Trophoblast cell (in vitro differentiated cells and primary cell): ENCODE measurements around the gene XKR3. TPM values are rescaled to one million over a fixed set of nuclear protein-coding genes. Genes with fewer than 3 reads are reported as not detected.
A peak's percentile ranks its signal among the peaks of the same experiment; 100 is the strongest.
"Not testable (repeated sequence)": the region's sequence is repeated elsewhere in the genome, so short reads cannot be mapped to it uniquely, and the experiment has no call there.

Source experiments
- DNase-seq, 2 donors: peaks; one replicate each; pipeline ENCODE4 v3.0.0-alpha.2; 2016
- H2AFZ ChIP-seq: 2 replicates; pipeline ENCODE4 v1.6.1; 2013; ENCODE audit warnings: low read length, moderate library complexity, mild to moderate bottlenecking; ENCODE audit not compliant: insufficient read depth, poor library complexity
- H2AK5ac ChIP-seq: 2 replicates; pipeline ENCODE4 v1.6.1; 2013; ENCODE audit warnings: mild to moderate bottlenecking, low read length
- H2BK120ac ChIP-seq: 2 replicates; pipeline ENCODE4 v1.6.1; 2013; ENCODE audit warnings: low read length, mild to moderate bottlenecking, moderate library complexity; ENCODE audit not compliant: insufficient read depth, poor library complexity
- H2BK12ac ChIP-seq: 2 replicates; pipeline ENCODE4 v1.6.1; 2013; ENCODE audit warnings: mild to moderate bottlenecking, low read length, moderate library complexity
- H2BK5ac ChIP-seq: 2 replicates; pipeline ENCODE4 v1.6.1; 2013; ENCODE audit warnings: low read length, low read depth, moderate library complexity, mild to moderate bottlenecking; ENCODE audit not compliant: poor library complexity
- H3K14ac ChIP-seq: 2 replicates; pipeline ENCODE4 v1.6.1; 2013; ENCODE audit warnings: mild to moderate bottlenecking, low read length
- H3K18ac ChIP-seq: 2 replicates; pipeline ENCODE4 v1.6.1; 2013; ENCODE audit warnings: mild to moderate bottlenecking, low read length
- H3K23ac ChIP-seq: 2 replicates; pipeline ENCODE4 v1.6.1; 2013; ENCODE audit warnings: low read length
- H3K27ac ChIP-seq: 2 replicates; pipeline ENCODE4 v1.5.1; 2013; ENCODE audit warnings: low read depth, mild to moderate bottlenecking, inconsistent platforms, low read length, moderate library complexity
- H3K27me3 ChIP-seq: 2 replicates; pipeline ENCODE4 v1.6.1; 2013; ENCODE audit warnings: inconsistent platforms, mild to moderate bottlenecking, low read length, moderate library complexity; ENCODE audit not compliant: insufficient read depth
- H3K36me3 ChIP-seq, 2 experiments: 1 replicate in 1 of 2; 2 replicates in 1 of 2; pipeline ENCODE4 v1.6.1; 2013; ENCODE audit warnings: low read length in 2 of 2, mild to moderate bottlenecking in 2 of 2, moderate library complexity in 1 of 2; ENCODE audit not compliant: insufficient read depth in 2 of 2, control insufficient read depth in 1 of 2
- H3K4ac ChIP-seq: 2 replicates; pipeline ENCODE4 v1.6.1; 2013; ENCODE audit warnings: low read depth, mild to moderate bottlenecking, low read length, moderate library complexity
- H3K4me1 ChIP-seq, 2 experiments: 1 replicate in 1 of 2; 2 replicates in 1 of 2; pipeline ENCODE4 v1.6.1; 2013; ENCODE audit warnings: low read length in 2 of 2, mild to moderate bottlenecking in 2 of 2, moderate library complexity in 1 of 2; ENCODE audit not compliant: insufficient read depth in 2 of 2, control insufficient read depth in 1 of 2
- H3K4me2 ChIP-seq: 2 replicates; pipeline ENCODE4 v1.6.1; 2013; ENCODE audit warnings: inconsistent platforms, mild to moderate bottlenecking, low read length, moderate library complexity
- H3K4me3 ChIP-seq: 2 replicates; pipeline ENCODE4 v1.5.1; 2013; ENCODE audit warnings: mild to moderate bottlenecking, low read depth, low read length, inconsistent platforms
- H3K79me1 ChIP-seq: one replicate; pipeline ENCODE4 v1.6.1; 2013; ENCODE audit warnings: low read length
- H3K79me2 ChIP-seq: 2 replicates; pipeline ENCODE4 v1.6.1; 2013; ENCODE audit warnings: low read length, mild to moderate bottlenecking; ENCODE audit not compliant: control insufficient read depth, insufficient read depth, poor library complexity
- H3K9ac ChIP-seq: 2 replicates; pipeline ENCODE4 v1.6.1; 2013; ENCODE audit warnings: mild to moderate bottlenecking, low read length
- H3K9me3 ChIP-seq: 2 replicates; pipeline ENCODE4 v1.6.1; 2013; ENCODE audit warnings: low read depth, mild to moderate bottlenecking, control low read depth, inconsistent platforms, low read length; ENCODE audit not compliant: insufficient read depth
- H4K12ac ChIP-seq: 2 replicates; pipeline ENCODE4 v1.6.1; 2013; ENCODE audit warnings: low read depth, mild to moderate bottlenecking, low read length, moderate library complexity
- H4K8ac ChIP-seq: 2 replicates; pipeline ENCODE4 v1.6.1; 2013; ENCODE audit warnings: low read depth, mild to moderate bottlenecking, low read length, moderate library complexity
- H4K91ac ChIP-seq: one replicate; pipeline ENCODE4 v1.6.1; 2013; ENCODE audit warnings: low read depth, mild to moderate bottlenecking, low read length, moderate library complexity
- WGBS: extraction: QIAGEN DNeasy Blood & Tissue Kit; methylation state at CpG from one replicate; pipeline ENCODE4 v1.1.7; 2013; ENCODE audit warnings: missing lambda C conversion rate; ENCODE audit not compliant: insufficient read length, insufficient coverage; ENCODE audit errors: extremely low coverage; 5-methylcytosine and 5-hydroxymethylcytosine counted together
- polyA plus RNA-seq: library from polyadenylated mRNA; stranded (reverse); fragments of 200-250 nt; gene quantifications from 2 replicates; pipeline ENCODE4 v1.2.3, GENCODE V29; 2013

The XKR3 gene
- polyA plus RNA-seq, result not detected in 2 replicates

DNA sequence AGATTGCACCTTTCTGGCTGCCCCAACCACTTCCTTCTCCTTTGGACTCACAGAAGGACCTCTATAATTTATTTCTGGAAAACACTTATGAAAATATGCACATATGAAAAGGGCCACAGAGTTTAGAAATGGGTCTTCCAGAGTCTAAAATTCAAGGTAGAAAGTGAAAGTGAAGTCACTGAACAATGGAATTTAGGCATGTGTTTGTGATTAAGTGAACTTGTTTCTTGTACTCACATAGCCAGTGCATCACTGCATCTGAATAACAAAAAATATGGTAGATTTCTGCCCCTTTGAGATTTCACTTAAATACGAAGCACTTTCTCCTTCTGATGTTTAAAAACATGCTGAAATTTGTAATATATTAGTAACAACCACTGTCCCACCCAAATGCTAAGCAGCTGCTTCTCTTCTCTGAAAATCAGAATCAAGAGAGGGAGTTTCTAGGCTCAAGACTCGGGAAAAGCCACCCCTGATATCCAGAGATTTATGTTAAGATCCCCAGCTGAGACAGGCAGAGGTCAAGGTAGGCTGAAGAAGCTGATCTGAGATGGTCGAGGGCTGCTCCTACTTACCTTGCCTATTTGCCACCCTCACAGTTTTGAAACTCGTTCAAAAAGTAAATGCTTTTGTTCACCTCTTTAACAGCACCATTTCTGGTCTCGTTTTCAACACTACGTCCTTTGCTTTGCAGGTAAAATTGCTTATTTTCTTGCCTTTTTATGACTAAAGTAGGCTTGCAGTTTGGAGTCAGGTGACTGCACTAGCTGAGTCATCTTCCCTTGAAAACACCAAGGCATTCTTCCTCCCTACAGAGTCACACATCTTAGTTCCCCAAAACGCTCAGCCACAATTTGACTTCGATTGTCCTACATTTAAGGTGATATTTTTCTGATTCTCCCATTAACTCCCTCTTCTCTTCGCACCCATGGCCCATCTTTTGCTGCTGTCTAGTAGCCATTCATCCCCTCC is at the start of gene XKR3:
XKR3 (minus strand) TSS at position 696 of the 972 bp plus-strand sequence. CDS start 17,338 bp downstream, outside the sequence.
- no peaks in the 10 kb centered on the region for H3K79me2 ChIP-seq
- H3K9ac ChIP-seq, result no peak within 1 kb of the TSS
- no peaks in the 10 kb centered on the region for H3K79me1 ChIP-seq
- no peak within 1 kb of the TSS for H3K14ac ChIP-seq
- no peak within 1 kb of the TSS for H4K91ac ChIP-seq
- H2AFZ ChIP-seq, result no peak within 1 kb of the TSS
- H3K4me3 ChIP-seq, result no peak within 1 kb of the TSS
- H3K4ac ChIP-seq, result no peak within 1 kb of the TSS
- H4K8ac ChIP-seq, result no peak within 1 kb of the TSS
- no peak within 1 kb of the TSS for H2BK12ac ChIP-seq
- H2BK120ac ChIP-seq, result no peak within 1 kb of the TSS
- no peak within 1 kb of the TSS for H3K18ac ChIP-seq
- peak; percentile 7 to 31 for DNase-seq
- H3K27ac ChIP-seq, result no peak within 1 kb of the TSS
- H3K9me3 ChIP-seq, result no peaks in the 10 kb centered on the region
- H3K4me2 ChIP-seq, result no peak within 1 kb of the TSS
- H3K36me3 ChIP-seq, result no peaks in the 10 kb centered on the region
- no peak within 1 kb of the TSS for H2AK5ac ChIP-seq
- H4K12ac ChIP-seq, result no peak within 1 kb of the TSS
- H2BK5ac ChIP-seq, result no peak within 1 kb of the TSS
- no peak within 1 kb of the TSS for H3K23ac ChIP-seq
- no peaks in the 10 kb centered on the region for H3K4me1 ChIP-seq
- WGBS, result no CpG with 5 or more reads among the region's 9 CpGs
- no peaks in the 10 kb centered on the region for H3K27me3 ChIP-seq

DNA sequence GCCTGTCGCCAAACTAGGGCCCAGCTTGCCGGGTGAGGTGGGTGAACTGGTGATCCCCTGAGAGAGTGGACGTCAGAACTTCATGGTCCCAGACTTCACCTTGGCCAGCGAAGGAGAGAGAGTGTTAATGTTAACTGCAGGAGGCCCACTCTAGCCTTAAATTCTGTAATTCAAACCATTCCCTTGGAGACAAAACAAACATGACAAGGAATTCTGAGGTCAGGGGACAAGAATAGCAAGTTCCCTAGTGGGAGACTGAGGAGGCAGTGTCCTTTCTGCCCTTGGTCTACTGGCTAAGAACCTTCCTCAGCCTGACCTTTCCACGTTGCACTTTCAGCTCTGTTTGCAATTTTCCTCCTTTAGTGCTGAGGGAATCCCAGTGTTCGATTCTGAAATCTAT is 44.4 kb upstream of the XKR3 start:
- H4K12ac ChIP-seq, H3K4me3 ChIP-seq, H2BK120ac ChIP-seq, H3K14ac ChIP-seq, H3K9ac ChIP-seq, H4K91ac ChIP-seq, H3K9me3 ChIP-seq, H3K79me2 ChIP-seq, H3K79me1 ChIP-seq, H2BK5ac ChIP-seq, H3K18ac ChIP-seq, H3K4me1 ChIP-seq, H3K4ac ChIP-seq, H3K23ac ChIP-seq, H2AFZ ChIP-seq, H2AK5ac ChIP-seq, H3K27me3 ChIP-seq, H4K8ac ChIP-seq, H2BK12ac ChIP-seq, H3K27ac ChIP-seq, H3K36me3 ChIP-seq, H3K4me2 ChIP-seq: not testable (repeated sequence)
- DNase-seq, result peak in 1 of 2 donors; percentile 52
- WGBS, result no CpG with 5 or more reads among the region's 6 CpGs

DNA sequence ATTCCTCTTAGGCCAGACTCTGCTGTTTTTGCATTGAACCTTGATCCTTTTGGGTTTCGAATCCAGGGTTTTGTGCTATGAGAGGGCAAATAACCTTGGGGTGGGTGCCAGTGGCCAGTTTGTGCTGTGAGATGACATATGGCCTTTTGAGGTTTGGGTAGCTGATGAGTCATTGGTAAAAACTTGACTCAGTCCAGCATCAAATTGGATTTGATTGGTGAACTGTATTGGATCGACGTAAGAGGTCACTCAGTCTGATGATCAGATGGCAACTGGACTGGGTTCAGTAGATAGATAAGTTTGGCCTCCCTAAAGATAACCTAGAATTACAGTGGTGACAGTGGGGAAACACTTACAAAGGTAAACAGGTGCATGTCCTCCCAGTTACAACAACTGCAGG is 41.0 kb upstream of the XKR3 start:
- Histone ChIP-seq H2BK120ac (no peak overlapping the region), H3K36me3 (no peaks in the 10 kb centered on the region), H3K14ac (no peak overlapping the region), H3K23ac (no peak overlapping the region), H3K27ac (no peak overlapping the region), H4K12ac (no peak overlapping the region), H3K79me2 (no peaks in the 10 kb centered on the region), H2AK5ac (no peak overlapping the region), H3K27me3 (no peaks in the 10 kb centered on the region), H2BK5ac (no peak overlapping the region), H3K9me3 (no peaks in the 10 kb centered on the region), H3K4me1 (no peaks in the 10 kb centered on the region), H2AFZ (no peak overlapping the region), H4K91ac (no peak overlapping the region), H3K4ac (no peak overlapping the region), H3K4me2 (no peak overlapping the region), H3K4me3 (no peak overlapping the region), H2BK12ac (no peak overlapping the region), H4K8ac (no peak overlapping the region), H3K18ac (no peak overlapping the region), H3K79me1 (no peaks in the 10 kb centered on the region), H3K9ac (no peak overlapping the region)
- DNase-seq, result no peak
- no CpG with 5 or more reads among the region's 3 CpGs for WGBS

DNA sequence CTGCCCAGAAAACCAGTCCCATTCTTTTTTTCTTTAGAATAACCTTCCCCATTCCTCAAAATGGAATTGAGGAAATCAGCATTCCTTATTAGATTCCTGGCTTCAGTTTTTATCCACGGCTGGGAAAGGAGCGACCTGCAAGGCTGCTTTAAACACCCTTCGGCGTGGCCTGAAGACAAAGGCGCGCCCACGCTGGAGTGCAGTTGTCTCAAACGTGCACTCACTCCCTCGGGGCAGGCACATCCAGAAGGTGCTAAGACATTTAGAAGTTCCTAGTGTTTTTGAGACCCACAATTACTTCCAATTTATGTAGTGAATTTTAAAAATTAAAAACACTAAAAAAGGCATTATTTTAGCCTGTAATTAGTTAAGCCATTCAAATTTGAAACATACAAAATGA is 31.6 kb upstream of the XKR3 start:
- not testable (repeated sequence) for H3K9ac ChIP-seq, H2AK5ac ChIP-seq, H3K23ac ChIP-seq, H4K12ac ChIP-seq, H3K9me3 ChIP-seq, H3K79me2 ChIP-seq, H2AFZ ChIP-seq, H3K36me3 ChIP-seq, H3K4me1 ChIP-seq, H3K4me3 ChIP-seq, H3K27me3 ChIP-seq, H3K27ac ChIP-seq, H3K4ac ChIP-seq, H3K79me1 ChIP-seq, H3K18ac ChIP-seq, H4K91ac ChIP-seq, H3K14ac ChIP-seq, H4K8ac ChIP-seq, H3K4me2 ChIP-seq, H2BK12ac ChIP-seq, H2BK5ac ChIP-seq, H2BK120ac ChIP-seq
- WGBS, result no CpG with 5 or more reads among the region's 9 CpGs
- peak; percentile 91 to 93 for DNase-seq
